HS-27A (cell line): Measurements from ENCODE around the gene TAS2R41.
"Not testable (repeated sequence)": the region's sequence is repeated elsewhere in the genome, so short reads cannot be mapped to it uniquely, and the experiment has no call there.

Experiments used
- DNase-seq: peaks from one replicate; pipeline ENCODE4 v3.0.0-alpha.2; 2012; ENCODE audit warnings: low read depth, missing footprints

The TAS2R41 gene

DNA sequence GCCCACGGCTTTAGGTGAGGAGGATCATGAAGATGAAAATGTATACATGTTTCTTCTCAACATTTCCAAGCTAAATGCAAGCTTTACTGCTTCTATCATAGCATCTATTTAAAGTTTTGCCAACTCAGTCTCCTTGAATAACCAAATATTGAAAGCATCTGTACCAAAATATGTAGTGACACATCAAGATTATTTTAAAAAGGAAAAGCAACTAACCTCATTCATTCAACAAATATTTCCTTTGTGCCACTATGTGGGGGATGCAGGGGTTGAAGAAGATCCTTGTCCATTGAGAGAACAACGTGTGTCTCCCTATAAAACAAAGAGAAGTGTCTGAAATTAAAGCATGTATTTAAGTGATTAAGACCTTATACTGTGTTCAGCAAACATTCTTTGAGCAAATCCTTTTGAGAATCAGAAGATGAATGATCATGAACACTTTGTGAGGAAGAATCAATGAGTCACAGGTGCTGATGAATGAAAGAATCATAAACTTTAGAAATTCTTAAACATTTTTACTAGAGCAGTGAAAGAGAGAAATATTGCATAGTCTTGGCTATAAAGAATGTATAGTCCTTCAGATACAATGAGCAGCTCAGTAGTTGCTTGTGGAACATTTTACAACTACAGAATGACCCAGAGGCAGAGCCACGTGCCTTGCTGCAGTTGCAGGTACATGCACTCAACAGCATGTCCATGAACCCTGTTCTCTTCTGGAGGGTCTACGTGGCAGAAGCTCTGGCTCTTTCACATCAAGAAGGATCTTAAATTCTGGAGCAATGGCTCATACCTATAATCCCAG lies 20.5 kb upstream of the TAS2R41 start:
- DNase-seq = peak; percentile 2

GRCh38 chr7:143458263-143458662 lies 19.4 kb upstream of the TAS2R41 start:
- DNase-seq = no peak

GRCh38 chr7:143458681-143459080 lies 19.0 kb upstream of the TAS2R41 start:
- DNase-seq = no peak

DNA sequence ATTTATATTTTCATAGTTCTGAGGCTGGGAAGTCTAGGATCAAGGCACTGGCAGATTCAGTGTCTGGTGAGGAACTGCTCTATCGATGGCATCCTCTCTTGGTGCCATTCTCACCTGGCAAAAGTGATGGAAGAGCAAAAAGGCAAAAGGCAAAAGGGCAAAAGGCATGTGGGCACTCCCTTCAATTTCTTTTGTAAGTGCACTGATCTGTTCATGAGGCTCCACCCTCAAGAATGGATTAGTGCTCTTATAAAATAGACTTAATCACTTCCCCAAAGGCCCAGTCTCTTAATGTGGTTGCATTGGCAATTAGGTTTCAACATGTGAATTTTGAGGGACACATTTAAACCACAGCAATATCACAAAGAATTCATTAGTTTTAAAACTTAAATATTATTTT lies 18.3 kb upstream of the TAS2R41 start:
- no peak for DNase-seq

DNA sequence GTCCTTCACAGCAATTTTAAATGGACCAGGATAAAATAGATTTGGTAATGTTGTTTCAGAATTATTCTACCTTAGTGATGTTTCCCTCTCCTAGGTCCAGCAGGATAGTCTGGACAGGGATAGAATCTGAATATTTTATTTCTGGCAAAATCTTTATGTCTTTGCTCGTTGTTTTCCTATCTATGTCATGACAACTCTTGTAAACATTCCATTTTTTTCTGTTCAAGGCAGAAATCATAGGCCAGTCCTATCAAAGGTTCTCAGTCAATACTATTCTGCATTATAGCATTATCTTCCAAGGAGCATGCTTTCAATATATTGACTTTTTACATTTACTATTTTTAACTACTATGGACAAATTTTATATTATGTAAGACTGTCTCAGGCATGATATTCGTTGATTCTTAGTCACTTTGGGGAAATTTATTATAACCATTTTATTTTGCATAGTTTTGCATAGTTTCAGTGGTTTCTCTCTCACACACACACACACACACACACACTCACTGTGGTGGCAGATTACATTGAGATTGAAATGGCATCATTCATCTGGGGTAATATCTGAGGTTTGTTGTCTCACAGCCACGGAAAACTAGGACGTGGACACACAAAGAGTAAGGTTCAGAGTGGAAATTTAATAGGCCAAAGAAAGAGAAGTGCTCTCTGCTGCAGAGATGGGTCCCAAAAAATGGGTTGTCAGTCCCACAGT lies 17.2 kb upstream of the TAS2R41 start:
- no peak for DNase-seq

GRCh38 chr7:143462045-143462444 lies 15.6 kb upstream of the TAS2R41 start:
- DNase-seq = no peak

DNA sequence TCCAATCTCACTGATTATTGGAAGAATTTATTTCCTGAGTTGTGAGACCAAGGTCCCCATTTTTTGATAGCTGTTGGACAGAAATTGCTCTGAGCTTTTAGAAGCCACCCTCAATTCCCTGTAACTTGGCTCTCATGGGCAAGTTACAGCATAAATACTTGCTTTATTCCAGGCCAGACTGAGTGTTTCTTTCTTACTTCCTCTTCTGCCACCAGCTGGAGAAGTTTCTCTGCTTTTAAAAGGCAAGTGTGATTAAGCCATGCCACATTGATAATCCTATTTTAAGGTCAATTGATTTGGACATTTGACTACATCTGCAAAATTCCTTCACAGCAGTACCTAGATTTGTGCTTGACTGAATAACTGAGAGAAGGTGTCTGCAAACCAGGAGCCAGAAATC lies 14.1 kb upstream of the TAS2R41 start:
- no peak for DNase-seq

GRCh38 chr7:143463957-143464356 lies 13.7 kb upstream of the TAS2R41 start:
- no peak for DNase-seq

GRCh38 chr7:143467724-143468123 lies 9.9 kb upstream of the TAS2R41 start:
- no peak for DNase-seq

GRCh38 chr7:143472071-143472689 lies 5.5 kb upstream of the TAS2R41 start:
- DNase-seq = not testable (repeated sequence)

DNA sequence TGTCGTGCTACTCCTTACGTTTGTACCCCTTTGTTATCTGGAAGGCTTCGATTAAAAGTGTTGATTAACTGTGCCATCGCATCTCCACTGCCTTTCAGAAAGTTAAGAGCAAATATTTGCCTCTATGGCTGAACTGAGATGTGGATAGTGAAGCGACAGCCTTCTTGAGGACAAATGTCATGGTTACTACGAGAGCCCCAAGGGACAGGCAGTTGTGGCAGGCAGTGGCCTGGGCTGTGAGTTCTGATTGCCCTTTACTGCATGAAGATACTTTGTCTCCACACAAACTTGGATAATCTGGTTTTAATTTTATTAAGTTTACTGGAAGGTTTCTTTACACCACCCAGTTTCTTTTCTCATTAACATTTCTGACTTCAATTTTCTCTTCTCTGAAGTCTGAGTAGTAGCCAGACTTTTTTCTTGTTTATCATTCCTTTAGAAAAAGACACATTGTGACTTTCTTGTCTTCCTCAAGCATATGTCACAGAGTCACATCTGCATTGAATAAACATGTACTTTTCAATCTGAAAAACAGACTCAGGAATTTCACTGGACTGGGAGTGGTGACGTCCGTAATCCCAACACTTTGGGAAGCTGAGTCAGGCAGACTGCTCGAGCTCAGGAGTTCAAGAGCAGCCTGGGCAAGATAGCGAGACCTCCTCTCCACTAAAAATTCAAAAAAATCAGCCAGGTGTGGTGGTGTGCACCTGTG lies 1.5 kb downstream of the TAS2R41 start:
- no peak for DNase-seq

DNA sequence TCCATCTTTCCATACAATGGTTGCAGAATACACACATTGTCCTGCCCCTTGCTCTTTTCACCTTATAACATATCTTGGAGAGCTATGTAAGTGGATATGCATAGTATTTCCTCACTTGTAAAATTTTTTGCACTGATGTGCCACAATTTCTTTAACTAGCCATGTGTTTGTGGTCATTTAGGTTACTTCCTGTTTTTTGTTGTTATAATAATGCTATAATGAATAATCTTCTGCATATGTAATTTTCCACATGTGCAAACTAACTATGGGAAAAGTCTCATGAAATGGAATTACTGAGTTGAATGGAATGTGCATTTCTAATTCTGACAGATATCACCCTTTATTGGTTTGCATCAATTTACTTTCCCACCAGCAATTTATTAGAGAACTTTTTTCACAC lies 2.8 kb downstream of the TAS2R41 start:
- DNase-seq = no peak

DNA sequence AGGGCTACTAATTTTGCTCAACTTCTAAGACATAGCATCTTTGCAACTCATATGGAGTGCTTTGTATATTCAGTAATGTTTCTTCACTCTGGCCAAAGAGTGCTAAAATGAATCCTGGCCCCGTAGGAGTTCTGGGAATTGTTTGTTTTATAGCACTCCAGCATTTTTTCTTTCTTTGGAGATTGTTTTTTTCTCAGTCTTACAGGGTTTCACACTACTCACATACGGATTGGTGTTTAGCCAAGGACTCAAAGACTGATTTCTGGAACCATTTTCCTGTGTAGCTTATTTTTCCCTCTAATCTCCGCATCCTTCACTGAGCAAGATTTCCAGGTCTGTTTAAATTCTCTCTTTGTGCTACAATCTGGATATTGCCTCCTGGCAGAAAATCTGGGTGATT lies 6.4 kb downstream of the TAS2R41 start:
- DNase-seq = no peak

DNA sequence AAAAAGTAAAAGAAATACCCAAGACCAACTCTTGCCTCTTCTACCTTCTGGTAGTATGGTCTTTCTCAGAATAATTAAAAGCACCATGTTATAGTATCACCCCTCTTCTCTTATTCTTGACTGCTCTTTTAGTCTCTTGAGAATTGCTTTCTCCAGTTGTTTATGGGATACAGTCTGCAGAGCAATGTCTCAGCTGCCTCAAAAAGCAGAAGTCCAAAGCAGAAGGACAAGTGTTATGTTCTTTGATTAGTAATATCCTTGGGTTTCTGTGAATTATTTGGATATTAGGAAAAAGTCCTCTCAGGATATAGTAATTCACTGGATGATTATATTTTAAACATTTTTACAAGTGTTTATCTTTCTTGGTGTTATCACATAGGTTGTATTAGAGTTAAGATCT lies 7.4 kb downstream of the TAS2R41 start:
- DNase-seq = no peak

DNA sequence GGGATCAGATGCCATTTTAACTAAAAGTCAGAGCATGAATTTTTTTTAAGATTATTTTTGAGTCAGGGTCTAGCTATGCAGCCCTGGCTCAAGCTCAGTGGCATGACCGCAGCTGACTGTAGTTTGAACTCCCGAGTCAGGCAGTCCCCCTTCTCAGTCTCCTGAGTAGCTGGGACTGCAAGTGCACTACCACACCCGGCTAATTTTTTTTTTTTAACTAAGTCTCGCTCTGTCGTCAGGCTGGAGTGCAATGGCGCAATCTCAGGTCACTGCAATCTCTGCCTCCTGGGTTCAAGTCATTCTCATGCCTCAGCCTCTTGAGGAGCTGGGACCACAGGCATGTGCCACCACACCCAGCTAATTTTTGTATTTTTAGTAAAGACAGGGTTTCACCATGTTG lies 7.8 kb downstream of the TAS2R41 start:
- no peak for DNase-seq

GRCh38 chr7:143486266-143486665 lies 8.6 kb downstream of the TAS2R41 start:
- not testable (repeated sequence) for DNase-seq

GRCh38 chr7:143487061-143487460 lies 9.4 kb downstream of the TAS2R41 start:
- DNase-seq = no peak

- DNase-seq = no peak
These were observed 9.9 kb downstream of the TAS2R41 start for GRCh38 chr7:143487566-143487965.

- no peak for DNase-seq
These were observed 13.1 kb downstream of the TAS2R41 start for GRCh38 chr7:143490717-143491306.

- no peak for DNase-seq
These were observed 14.4 kb downstream of the TAS2R41 start for GRCh38 chr7:143492043-143492471.

DNA sequence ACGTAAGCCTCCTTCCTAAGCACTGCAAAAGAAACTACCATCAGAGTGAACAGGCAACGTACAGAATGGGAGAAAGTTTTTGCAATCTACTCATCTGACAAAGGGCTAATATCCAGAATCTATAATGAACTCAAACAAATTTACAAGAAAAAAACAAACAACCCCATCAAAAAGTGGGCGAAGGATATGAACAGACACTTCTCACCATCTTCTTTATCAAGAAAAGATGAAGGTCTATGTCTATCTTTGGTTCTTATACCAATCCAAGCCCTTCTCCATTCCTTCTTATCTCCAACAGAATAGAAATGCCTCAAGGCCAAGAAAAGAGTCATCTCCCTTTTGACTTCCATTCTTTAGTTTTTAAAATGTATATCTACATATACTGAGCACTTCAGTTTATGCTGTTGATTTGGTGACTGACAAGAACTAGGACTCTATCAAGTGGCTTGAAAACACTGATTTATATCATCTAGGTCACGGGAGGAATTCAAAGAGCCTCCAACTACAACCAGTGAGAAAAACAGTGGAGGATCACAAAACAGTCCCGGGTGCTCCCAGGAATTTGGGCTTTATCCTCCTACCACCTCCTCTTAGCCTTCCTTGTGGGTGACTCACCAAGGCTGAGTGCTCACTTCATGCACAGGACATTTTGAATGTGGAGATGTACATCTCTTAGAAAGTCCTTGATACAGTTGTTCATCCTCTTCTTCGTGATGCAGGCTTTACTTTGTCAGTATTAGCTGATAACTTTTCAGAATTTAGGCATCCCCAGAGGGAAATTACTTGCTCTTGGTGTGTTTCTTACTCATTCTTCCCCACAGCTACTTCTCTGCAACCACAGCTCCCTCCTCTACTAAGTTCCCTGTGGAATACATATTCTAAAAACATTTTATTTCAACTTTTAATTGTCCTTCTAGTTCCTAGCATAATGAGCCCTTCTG lies 15.4 kb downstream of the TAS2R41 start:
- DNase-seq = no peak
